Smooth muscle cell (in vitro differentiated cells): ENCODE results near the gene TCTN1. TPM values are rescaled to one million over a fixed set of nuclear protein-coding genes. Genes with fewer than 3 reads are reported as not detected.

ENCODE experiments used
- DNase-seq: peaks from one replicate; lab custom pipeline; 2025; ENCODE audit not compliant: unreplicated experiment; lab: John Stamatoyannopoulos, UW
- H2AFZ ChIP-seq: fragments of 200-600 bp; sonication (generic); 2 replicates; pipeline ENCODE4 v1.6.0; 2016; ENCODE audit warnings: antibody characterized with exemption, low read depth, mild to moderate bottlenecking
- H3F3A ChIP-seq: fragments of 200-600 bp; sonication (generic); 2 replicates; pipeline ENCODE4 v1.6.0; 2017; ENCODE audit warnings: antibody characterized with exemption, low read depth
- H3K27ac ChIP-seq: fragments of 200-600 bp; sonication (generic); 2 replicates; pipeline ENCODE4 v1.5.1; 2016; ENCODE audit warnings: low read depth, mild to moderate bottlenecking
- H3K27me3 ChIP-seq: fragments of 200-600 bp; sonication (generic); 2 replicates; pipeline ENCODE4 v1.6.1; 2016; ENCODE audit warnings: low read depth, mild to moderate bottlenecking
- H3K36me3 ChIP-seq: fragments of 200-600 bp; sonication (generic); 2 replicates; pipeline ENCODE4 v1.5.1; 2016; ENCODE audit warnings: low read depth
- H3K4me1 ChIP-seq: fragments of 200-600 bp; sonication (generic); 2 replicates; pipeline ENCODE4 v1.5.1; 2016; ENCODE audit warnings: low read depth
- H3K4me2 ChIP-seq: fragments of 200-600 bp; sonication (generic); 2 replicates; pipeline ENCODE4 v1.6.0; 2016; ENCODE audit warnings: mild to moderate bottlenecking
- H3K4me3 ChIP-seq: fragments of 200-600 bp; sonication (generic); 2 replicates; pipeline ENCODE4 v1.5.1; 2016; ENCODE audit warnings: mild to moderate bottlenecking
- H3K79me2 ChIP-seq: fragments of 200-600 bp; sonication (generic); 2 replicates; pipeline ENCODE4 v1.6.0; 2016; ENCODE audit warnings: low read depth, mild to moderate bottlenecking
- H3K9ac ChIP-seq: fragments of 200-600 bp; sonication (generic); 2 replicates; pipeline ENCODE4 v1.6.0; 2016; ENCODE audit warnings: low read depth
- H3K9me3 ChIP-seq: fragments of 200-600 bp; sonication (generic); replicated peaks from 2 replicates; pipeline ENCODE4 v1.5.1; 2016; ENCODE audit warnings: low read depth
- H4K20me1 ChIP-seq: fragments of 200-600 bp; sonication (generic); 2 replicates; pipeline ENCODE4 v1.6.0; 2016; ENCODE audit warnings: low read depth
- WGBS: methylation state at CpG from one replicate; pipeline ENCODE4 v1.1.7; 2016; ENCODE audit warnings: low lambda C conversion rate; 5-methylcytosine and 5-hydroxymethylcytosine counted together
- polyA plus RNA-seq: library from polyadenylated mRNA; unstranded; fragments of >200 nt; fragmentation: Nextera tagmentation; extraction: Ambion mirVana; gene quantifications from 2 replicates; pipeline ENCODE4 v1.2.1, GENCODE V29; 2016
- total RNA-seq: library from RNA; depleted of rRNA; stranded (reverse); fragments of >200 nt; gene quantifications from 2 replicates; pipeline ENCODE4 v1.2.3, GENCODE V29; 2014
- TF ChIP-seq, protein P1 (sequence below): fragments of 200-600 bp; sonication (generic); IDR thresholded peaks from 2 replicates; pipeline ENCODE4 v1.5.1; 2017; ENCODE audit warnings: borderline replicate concordance, mild to moderate bottlenecking, antibody characterized with exemption; ENCODE audit not compliant: insufficient read depth, poor library complexity, severe bottlenecking

TCTN1 gene
- total and polyA plus RNA-seq, 2 experiments from 2014 or later: 22.5 to 28.4 TPM

DNA sequence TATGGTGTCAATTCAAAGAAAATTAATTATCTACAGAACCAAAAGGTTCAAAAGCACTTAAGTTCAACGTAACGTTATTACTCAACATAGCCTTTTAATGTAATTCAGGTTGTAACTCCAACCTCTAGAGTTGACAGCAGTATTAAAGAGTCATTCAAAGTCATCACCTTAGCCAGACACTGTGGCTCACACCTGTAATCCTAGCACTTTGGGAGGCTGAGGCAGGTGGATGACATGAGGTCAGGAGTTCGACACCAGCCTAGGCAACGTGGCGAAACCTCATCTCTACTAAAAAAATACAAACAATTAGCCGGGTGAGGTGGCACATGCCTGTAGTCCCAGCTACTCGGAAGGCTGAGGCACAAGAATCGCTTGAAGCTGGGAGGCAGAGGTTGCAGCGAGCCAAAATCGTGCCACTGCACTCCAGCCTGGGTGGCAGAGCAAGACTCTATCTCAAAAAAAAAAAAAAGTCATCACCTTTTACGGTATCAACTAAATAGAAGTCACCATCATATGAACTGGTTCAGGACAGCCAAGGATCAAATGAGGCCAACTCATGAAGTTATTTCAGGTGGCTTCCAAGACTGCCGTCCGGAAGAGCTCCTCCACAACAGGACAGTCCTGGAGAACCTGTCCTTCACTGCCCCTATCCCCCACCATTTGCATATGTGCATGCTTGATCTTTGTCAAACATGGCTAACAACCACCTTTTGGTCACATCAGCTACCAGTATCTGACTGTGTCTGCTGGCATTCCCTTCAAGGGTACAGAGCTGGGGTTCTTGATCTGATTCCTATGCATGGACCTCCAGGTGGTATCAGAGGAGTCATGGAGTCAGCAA lies 35.0 kb upstream of the TCTN1 start:
- H3K79me2 ChIP-seq: peaks cover 82% of the 10 kb centered on the region
- no peaks in the 10 kb centered on the region for H3K27me3 ChIP-seq
- TF ChIP-seq, protein P1, sequence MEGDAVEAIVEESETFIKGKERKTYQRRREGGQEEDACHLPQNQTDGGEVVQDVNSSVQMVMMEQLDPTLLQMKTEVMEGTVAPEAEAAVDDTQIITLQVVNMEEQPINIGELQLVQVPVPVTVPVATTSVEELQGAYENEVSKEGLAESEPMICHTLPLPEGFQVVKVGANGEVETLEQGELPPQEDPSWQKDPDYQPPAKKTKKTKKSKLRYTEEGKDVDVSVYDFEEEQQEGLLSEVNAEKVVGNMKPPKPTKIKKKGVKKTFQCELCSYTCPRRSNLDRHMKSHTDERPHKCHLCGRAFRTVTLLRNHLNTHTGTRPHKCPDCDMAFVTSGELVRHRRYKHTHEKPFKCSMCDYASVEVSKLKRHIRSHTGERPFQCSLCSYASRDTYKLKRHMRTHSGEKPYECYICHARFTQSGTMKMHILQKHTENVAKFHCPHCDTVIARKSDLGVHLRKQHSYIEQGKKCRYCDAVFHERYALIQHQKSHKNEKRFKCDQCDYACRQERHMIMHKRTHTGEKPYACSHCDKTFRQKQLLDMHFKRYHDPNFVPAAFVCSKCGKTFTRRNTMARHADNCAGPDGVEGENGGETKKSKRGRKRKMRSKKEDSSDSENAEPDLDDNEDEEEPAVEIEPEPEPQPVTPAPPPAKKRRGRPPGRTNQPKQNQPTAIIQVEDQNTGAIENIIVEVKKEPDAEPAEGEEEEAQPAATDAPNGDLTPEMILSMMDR: no peak
- H2AFZ ChIP-seq: no peak overlapping the region
- H3K9ac ChIP-seq: no peak overlapping the region
- 93% methylated on average over 13 of the region's 13 CpGs for WGBS
- H3F3A ChIP-seq: peaks cover 6% of the 10 kb centered on the region
- peaks cover 80% of the 10 kb centered on the region for H4K20me1 ChIP-seq
- DNase-seq: no peak
- H3K9me3 ChIP-seq: no peaks in the 10 kb centered on the region
- peak overlapping the region; percentile 95 for H3K27ac ChIP-seq
- peak overlapping the region; percentile 67 for H3K4me2 ChIP-seq
- peaks cover 17% of the 10 kb centered on the region for H3K4me1 ChIP-seq
- no peak overlapping the region for H3K4me3 ChIP-seq
- no peaks in the 10 kb centered on the region for H3K36me3 ChIP-seq

DNA sequence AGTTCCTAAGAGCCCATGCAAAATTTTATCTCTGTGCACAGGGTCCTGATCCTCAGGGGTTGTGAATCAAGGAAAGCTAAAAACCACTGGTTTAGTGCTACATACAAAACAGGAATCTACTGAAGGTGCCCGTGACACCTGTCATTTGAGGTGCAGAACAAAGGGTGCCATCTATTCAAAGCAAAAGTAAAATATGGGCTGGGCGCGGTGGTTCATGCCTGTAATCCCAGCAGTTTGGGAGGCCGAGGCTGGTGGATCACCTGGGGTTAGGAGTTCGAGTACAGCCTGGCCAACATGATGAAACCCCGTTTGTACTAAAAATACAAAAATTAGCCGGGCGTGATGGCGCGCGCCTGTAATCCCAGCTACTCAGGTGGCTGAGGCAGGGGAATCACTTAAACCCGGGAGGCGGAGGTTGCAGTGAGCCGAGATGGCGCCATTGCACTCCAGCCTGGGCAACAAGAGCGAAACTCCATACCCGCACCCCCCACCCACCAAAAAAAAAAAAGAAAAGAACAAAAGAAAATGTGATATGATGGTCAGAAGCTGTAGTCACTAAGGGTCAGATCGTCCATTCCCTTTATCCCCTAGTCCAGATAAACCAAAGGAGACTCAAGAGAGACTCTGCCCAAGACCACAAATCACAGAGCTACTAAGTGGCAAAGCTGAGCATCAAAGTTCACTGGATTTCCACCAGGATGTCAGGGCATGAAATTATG lies 34.2 kb upstream of the TCTN1 start:
- Histone ChIP-seq H3K79me2 (peaks cover 75% of the 10 kb centered on the region), H3K9me3 (no peaks in the 10 kb centered on the region), H3F3A (peaks cover 6% of the 10 kb centered on the region), H3K27me3 (no peaks in the 10 kb centered on the region), H3K4me2 (no peak overlapping the region), H2AFZ (no peak overlapping the region), H3K27ac (no peak overlapping the region), H3K9ac (no peak overlapping the region), H3K4me3 (no peak overlapping the region), H4K20me1 (peaks cover 75% of the 10 kb centered on the region), H3K4me1 (peaks cover 17% of the 10 kb centered on the region), H3K36me3 (no peaks in the 10 kb centered on the region)
- TF ChIP-seq, protein P1: no peak
- 96% methylated on average over 14 of the region's 18 CpGs for WGBS
- DNase-seq: no peak

DNA sequence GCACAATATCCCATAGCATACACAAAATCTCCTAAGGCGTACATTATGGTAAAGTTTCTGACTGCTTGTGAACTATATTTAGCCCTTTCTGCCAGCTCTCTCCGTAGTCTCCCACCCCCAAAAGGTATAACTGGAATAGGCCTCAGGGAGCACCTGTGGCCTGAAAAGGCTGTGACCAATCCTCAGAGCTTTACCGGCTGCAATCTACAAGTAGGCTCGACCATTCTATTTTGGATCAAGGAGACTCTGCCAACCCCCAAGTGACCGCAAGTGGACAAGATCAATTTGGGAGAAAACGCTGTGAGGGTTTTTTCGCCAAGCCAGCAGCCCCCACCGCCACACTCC lies 32.0 kb upstream of the TCTN1 start:
- Histone ChIP-seq H2AFZ (no peak overlapping the region), H3F3A (peaks cover 6% of the 10 kb centered on the region), H3K79me2 (peaks cover 53% of the 10 kb centered on the region), H4K20me1 (peaks cover 54% of the 10 kb centered on the region), H3K27ac (peak overlapping the region; percentile 15), H3K27me3 (no peaks in the 10 kb centered on the region), H3K36me3 (no peaks in the 10 kb centered on the region), H3K4me3 (peak overlapping the region; percentile 96), H3K9me3 (no peaks in the 10 kb centered on the region), H3K4me1 (peaks cover 17% of the 10 kb centered on the region), H3K9ac (peak overlapping the region; percentile 77), H3K4me2 (peak overlapping the region; percentile 91)
- TF ChIP-seq, protein P1: no peak
- 8% methylated on average over 8 of the region's 8 CpGs for WGBS
- DNase-seq: no peak
